Mesenteric fat pad (tissue), 1 donor: ENCODE data around the gene TCEANC2. TPM values are rescaled to one million over a fixed set of nuclear protein-coding genes. Genes with fewer than 3 reads are reported as not detected.
"Not testable (repeated sequence)": the region's sequence is repeated elsewhere in the genome, so short reads cannot be mapped to it uniquely, and the experiment has no call there.

Source experiments
- DNase-seq: peaks from one replicate; pipeline ENCODE4 v3.0.0-alpha.2; 2020; ENCODE audit warnings: low spot score
- total RNA-seq: library from RNA; stranded (reverse); fragmentation: NEBNext Ultra II Directional; extraction: Animal tissue kit (Norgen Biotek cat#: 25700); gene quantifications from one replicate; pipeline ENCODE4 v1.2.1, GENCODE V29; 2021
- donor health status: DM: yes; HTN: yes; CAD: no.

The TCEANC2 gene
- total RNA-seq, 1 donor from 2014 or later = 4.2 TPM

GRCh38 chr1:54024811-54025210, 28.6 kb upstream of the TCEANC2 start:
- peak; percentile 1 for DNase-seq

- DNase-seq = peak; percentile 9
These were observed 25.6 kb upstream of the TCEANC2 start for GRCh38 chr1:54027848-54028247.

GRCh38 chr1:54028306-54029251, 24.8 kb upstream of the TCEANC2 start:
- DNase-seq = no peak

GRCh38 chr1:54037476-54037875, 15.9 kb upstream of the TCEANC2 start:
- no peak for DNase-seq

- DNase-seq = no peak
These were observed 11.6 kb upstream of the TCEANC2 start for GRCh38 chr1:54041806-54042205.

GRCh38 chr1:54045496-54045895, 7.9 kb upstream of the TCEANC2 start:
- no peak for DNase-seq

GRCh38 chr1:54046671-54047383, 6.6 kb upstream of the TCEANC2 start:
- DNase-seq = no peak

GRCh38 chr1:54047384-54048305, 5.8 kb upstream of the TCEANC2 start:
- no peak for DNase-seq

- not testable (repeated sequence) for DNase-seq
These were observed 3.0 kb upstream of the TCEANC2 start for GRCh38 chr1:54050435-54050834.

GRCh38 chr1:54051933-54052430, 1.4 kb upstream of the TCEANC2 start:
- no peak for DNase-seq

GRCh38 chr1:54052431-54052933, 926 bp upstream of the TCEANC2 start:
- DNase-seq = no peak

- no peak for DNase-seq
These were observed 483 bp downstream of the TCEANC2 start for GRCh38 chr1:54053745-54054437.

GRCh38 chr1:54054438-54054749, 986 bp downstream of the TCEANC2 start:
- DNase-seq = no peak

GRCh38 chr1:54064299-54064698, 10.9 kb downstream of the TCEANC2 start:
- DNase-seq = no peak

GRCh38 chr1:54069791-54070170, 16.4 kb downstream of the TCEANC2 start:
- DNase-seq = no peak

- DNase-seq = no peak
These were observed 16.9 kb downstream of the TCEANC2 start for GRCh38 chr1:54070171-54070837.

- no peak for DNase-seq
These were observed 24.0 kb downstream of the TCEANC2 start for GRCh38 chr1:54077359-54077758.

- DNase-seq = no peak
These were observed 27.2 kb downstream of the TCEANC2 start for GRCh38 chr1:54080598-54081049.
